ENCODE measurements around the gene GPR162. TPM values are rescaled to one million over a fixed set of nuclear protein-coding genes. Genes with fewer than 3 reads are reported as not detected.

The GPR162 gene
- total and polyA plus RNA-seq, 4 donors = 0.59 to 2.4 (median 1.7) TPM

DNA sequence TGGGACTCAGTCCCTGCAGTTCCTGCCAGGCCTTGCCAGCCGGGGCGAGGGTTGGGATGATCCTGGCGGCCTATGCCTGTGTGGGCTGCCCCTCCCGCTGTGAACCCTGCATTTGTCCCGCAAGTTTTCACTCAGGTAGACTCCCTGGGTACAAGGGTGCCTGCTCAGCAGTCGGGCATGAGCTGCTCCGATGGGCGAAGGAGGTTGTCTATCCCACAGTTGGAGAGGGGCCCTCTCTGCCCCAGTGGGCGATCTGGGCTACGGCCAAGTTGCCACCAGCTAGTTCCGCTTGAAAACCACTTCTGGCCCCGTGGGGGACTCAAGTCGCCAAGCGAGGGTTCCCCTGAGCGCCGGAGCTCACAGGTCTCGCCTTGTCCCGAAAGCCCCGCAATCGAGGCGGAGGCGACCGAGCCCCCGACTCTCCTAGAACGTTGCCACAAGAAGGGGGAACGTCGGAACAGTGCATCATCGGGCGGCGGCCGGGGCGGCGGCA is 45.3 kb downstream of the GPR162 start:
- no peak overlapping the region for H3K9ac ChIP-seq (ENCODE audit: low read depth in 1 of 2, low read length in 2 of 2)
- TF ChIP-seq, protein P1, sequence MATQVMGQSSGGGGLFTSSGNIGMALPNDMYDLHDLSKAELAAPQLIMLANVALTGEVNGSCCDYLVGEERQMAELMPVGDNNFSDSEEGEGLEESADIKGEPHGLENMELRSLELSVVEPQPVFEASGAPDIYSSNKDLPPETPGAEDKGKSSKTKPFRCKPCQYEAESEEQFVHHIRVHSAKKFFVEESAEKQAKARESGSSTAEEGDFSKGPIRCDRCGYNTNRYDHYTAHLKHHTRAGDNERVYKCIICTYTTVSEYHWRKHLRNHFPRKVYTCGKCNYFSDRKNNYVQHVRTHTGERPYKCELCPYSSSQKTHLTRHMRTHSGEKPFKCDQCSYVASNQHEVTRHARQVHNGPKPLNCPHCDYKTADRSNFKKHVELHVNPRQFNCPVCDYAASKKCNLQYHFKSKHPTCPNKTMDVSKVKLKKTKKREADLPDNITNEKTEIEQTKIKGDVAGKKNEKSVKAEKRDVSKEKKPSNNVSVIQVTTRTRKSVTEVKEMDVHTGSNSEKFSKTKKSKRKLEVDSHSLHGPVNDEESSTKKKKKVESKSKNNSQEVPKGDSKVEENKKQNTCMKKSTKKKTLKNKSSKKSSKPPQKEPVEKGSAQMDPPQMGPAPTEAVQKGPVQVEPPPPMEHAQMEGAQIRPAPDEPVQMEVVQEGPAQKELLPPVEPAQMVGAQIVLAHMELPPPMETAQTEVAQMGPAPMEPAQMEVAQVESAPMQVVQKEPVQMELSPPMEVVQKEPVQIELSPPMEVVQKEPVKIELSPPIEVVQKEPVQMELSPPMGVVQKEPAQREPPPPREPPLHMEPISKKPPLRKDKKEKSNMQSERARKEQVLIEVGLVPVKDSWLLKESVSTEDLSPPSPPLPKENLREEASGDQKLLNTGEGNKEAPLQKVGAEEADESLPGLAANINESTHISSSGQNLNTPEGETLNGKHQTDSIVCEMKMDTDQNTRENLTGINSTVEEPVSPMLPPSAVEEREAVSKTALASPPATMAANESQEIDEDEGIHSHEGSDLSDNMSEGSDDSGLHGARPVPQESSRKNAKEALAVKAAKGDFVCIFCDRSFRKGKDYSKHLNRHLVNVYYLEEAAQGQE (IDR thresholded peaks at IDR 0.05) = no peak
- TF ChIP-seq HNF4A (conservative IDR thresholded peaks at IDR 0.05) (peak in 1 of 2 donors; percentile 20), SP1 (IDR thresholded peaks at IDR 0.05) (peak; percentile 8), FOXA1 (IDR thresholded peaks at IDR 0.05) (no peak), HNF4G (IDR thresholded peaks at IDR 0.05) (no peak)
- no peaks in the 10 kb centered on the region for H3K9me3 ChIP-seq (ENCODE audit: control insufficient read depth in 4 of 4, low read length in 3 of 4)
- peaks cover 4 to 39% (median 17%) of the 10 kb centered on the region in 4 donors for H3K36me3 ChIP-seq (ENCODE audit: control insufficient read depth in 4 of 4, insufficient read depth in 3 of 4, low read depth in 1 of 4, low read length in 3 of 4)
- no peak for DNase-seq (ENCODE audit: low spot score)
- H3K4me3 ChIP-seq (ENCODE audit: low read depth in 1 of 3, low read length in 3 of 3) = peak overlapping the region in 2 of 3 donors; percentile 39 to 91
- WGBS = 3% methylated on average over 33 of the region's 33 CpGs
- H3K4me1 ChIP-seq (ENCODE audit: control insufficient read depth in 4 of 4, insufficient read depth in 4 of 4, low read length in 3 of 4) = peaks cover 3 to 40% (median 35%) of the 10 kb centered on the region in 4 donors
- H3K27me3 ChIP-seq (ENCODE audit: control insufficient read depth in 4 of 4, insufficient read depth in 4 of 4, low read length in 3 of 4) = no peaks in the 10 kb centered on the region
- H3K27ac ChIP-seq (ENCODE audit: low read depth in 1 of 2, low read length in 2 of 2) = peak overlapping the region; percentile 52 to 99

DNA sequence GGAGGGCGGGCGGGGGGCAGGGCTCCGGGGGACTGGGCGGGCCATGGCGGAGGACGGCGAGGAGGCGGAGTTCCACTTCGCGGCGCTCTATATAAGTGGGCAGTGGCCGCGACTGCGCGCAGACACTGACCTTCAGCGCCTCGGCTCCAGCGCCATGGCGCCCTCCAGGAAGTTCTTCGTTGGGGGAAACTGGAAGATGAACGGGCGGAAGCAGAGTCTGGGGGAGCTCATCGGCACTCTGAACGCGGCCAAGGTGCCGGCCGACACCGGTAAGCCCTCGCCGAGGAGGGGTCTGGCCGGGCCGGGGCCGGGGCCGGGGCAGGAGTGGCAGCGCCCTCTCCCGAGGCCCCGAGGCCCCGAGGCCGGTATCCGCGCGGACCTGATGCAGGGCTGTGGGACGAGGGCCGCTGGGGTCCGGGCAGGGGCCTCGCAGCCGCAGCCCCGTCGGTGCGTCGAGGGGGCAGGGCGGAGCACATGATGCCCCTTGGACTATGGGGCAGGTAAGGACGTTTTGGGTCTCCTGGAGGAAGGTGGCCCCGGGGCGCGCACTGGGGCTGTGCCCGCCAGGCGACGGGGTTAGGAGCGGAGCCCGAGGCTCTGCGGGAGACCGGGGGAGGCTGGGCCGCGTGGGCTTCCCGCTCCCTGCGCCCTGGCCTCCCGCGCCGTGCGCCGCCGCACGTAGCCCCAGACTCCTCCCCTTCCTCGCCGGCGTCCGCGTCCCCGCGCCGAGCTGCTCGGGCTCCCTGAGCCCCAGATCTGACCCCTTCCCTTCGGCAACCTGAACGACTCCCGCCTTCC is 46.0 kb downstream of the GPR162 start, which contains the start of gene TPI1:
TPI1 (plus strand) TSS at position 119 of the 798 bp plus-strand sequence; CDS start at position 155, 36 bp downstream.
- Histone ChIP-seq H3K4me1 (ENCODE audit: control insufficient read depth in 4 of 4, insufficient read depth in 4 of 4, low read length in 3 of 4) (peaks cover 3 to 45% (median 40%) of the 10 kb centered on the region in 4 donors), H3K9ac (ENCODE audit: low read depth in 1 of 2, low read length in 2 of 2) (peak within 1 kb of the TSS; percentile 66 to 81), H3K4me3 (ENCODE audit: low read depth in 1 of 3, low read length in 3 of 3) (peak within 1 kb of the TSS; percentile 81 to 95 (median 91)), H3K27ac (ENCODE audit: low read depth in 1 of 2, low read length in 2 of 2) (peak within 1 kb of the TSS; percentile 96 to 99), H3K9me3 (ENCODE audit: control insufficient read depth in 4 of 4, low read length in 3 of 4) (no peaks in the 10 kb centered on the region), H3K36me3 (ENCODE audit: control insufficient read depth in 4 of 4, insufficient read depth in 3 of 4, low read depth in 1 of 4, low read length in 3 of 4) (peaks cover 4 to 35% (median 15%) of the 10 kb centered on the region in 4 donors), H3K27me3 (ENCODE audit: control insufficient read depth in 4 of 4, insufficient read depth in 4 of 4, low read length in 3 of 4) (no peaks in the 10 kb centered on the region)
- TF ChIP-seq, protein P2, sequence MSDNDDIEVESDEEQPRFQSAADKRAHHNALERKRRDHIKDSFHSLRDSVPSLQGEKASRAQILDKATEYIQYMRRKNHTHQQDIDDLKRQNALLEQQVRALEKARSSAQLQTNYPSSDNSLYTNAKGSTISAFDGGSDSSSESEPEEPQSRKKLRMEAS (IDR thresholded peaks at IDR 0.05) = no peak
- TF ChIP-seq RAD21 (IDR thresholded peaks at IDR 0.05) (no peak), NR2F2 (IDR thresholded peaks at IDR 0.05) (no peak), TAF1 (conservative IDR thresholded peaks at IDR 0.05) (peak; percentile 94), EGR1 (IDR thresholded peaks at IDR 0.05; ENCODE audit: low read depth in 2 of 2) (no peak), HNF4A (conservative IDR thresholded peaks at IDR 0.05) (peak; percentile 17 to 29), JUND (IDR thresholded peaks at IDR 0.05) (no peak), HNF4G (IDR thresholded peaks at IDR 0.05) (no peak), GABPA (IDR thresholded peaks at IDR 0.05 in 1 of 2, conservative IDR thresholded peaks at IDR 0.05 in 1 of 2) (no peak), RXRA (IDR thresholded peaks at IDR 0.05) (no peak), FOXA2 (IDR thresholded peaks at IDR 0.05) (no peak), SP1 (IDR thresholded peaks at IDR 0.05) (peak; percentile 4), YY1 (IDR thresholded peaks at IDR 0.05) (peak; percentile 93), FOXA1 (IDR thresholded peaks at IDR 0.05) (no peak)
- TF ChIP-seq, protein P3, sequence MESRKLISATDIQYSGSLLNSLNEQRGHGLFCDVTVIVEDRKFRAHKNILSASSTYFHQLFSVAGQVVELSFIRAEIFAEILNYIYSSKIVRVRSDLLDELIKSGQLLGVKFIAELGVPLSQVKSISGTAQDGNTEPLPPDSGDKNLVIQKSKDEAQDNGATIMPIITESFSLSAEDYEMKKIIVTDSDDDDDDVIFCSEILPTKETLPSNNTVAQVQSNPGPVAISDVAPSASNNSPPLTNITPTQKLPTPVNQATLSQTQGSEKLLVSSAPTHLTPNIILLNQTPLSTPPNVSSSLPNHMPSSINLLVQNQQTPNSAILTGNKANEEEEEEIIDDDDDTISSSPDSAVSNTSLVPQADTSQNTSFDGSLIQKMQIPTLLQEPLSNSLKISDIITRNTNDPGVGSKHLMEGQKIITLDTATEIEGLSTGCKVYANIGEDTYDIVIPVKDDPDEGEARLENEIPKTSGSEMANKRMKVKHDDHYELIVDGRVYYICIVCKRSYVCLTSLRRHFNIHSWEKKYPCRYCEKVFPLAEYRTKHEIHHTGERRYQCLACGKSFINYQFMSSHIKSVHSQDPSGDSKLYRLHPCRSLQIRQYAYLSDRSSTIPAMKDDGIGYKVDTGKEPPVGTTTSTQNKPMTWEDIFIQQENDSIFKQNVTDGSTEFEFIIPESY (IDR thresholded peaks at IDR 0.05) = no peak
- TF ChIP-seq, protein P4, sequence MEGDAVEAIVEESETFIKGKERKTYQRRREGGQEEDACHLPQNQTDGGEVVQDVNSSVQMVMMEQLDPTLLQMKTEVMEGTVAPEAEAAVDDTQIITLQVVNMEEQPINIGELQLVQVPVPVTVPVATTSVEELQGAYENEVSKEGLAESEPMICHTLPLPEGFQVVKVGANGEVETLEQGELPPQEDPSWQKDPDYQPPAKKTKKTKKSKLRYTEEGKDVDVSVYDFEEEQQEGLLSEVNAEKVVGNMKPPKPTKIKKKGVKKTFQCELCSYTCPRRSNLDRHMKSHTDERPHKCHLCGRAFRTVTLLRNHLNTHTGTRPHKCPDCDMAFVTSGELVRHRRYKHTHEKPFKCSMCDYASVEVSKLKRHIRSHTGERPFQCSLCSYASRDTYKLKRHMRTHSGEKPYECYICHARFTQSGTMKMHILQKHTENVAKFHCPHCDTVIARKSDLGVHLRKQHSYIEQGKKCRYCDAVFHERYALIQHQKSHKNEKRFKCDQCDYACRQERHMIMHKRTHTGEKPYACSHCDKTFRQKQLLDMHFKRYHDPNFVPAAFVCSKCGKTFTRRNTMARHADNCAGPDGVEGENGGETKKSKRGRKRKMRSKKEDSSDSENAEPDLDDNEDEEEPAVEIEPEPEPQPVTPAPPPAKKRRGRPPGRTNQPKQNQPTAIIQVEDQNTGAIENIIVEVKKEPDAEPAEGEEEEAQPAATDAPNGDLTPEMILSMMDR (IDR thresholded peaks at IDR 0.05; ENCODE audit: low read depth, low read length, missing input control) = no peak
- TF ChIP-seq, protein P5, sequence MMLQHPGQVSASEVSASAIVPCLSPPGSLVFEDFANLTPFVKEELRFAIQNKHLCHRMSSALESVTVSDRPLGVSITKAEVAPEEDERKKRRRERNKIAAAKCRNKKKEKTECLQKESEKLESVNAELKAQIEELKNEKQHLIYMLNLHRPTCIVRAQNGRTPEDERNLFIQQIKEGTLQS (IDR thresholded peaks at IDR 0.05) = no peak
- TF ChIP-seq, protein P1 (IDR thresholded peaks at IDR 0.05) = peak; percentile 92
- DNase-seq (ENCODE audit: low spot score) = peak; percentile 89
- WGBS = under 1% methylated on average over 86 of the region's 86 CpGs
